Heart right ventricle (tissue), 16 donors: ENCODE measurements around the gene ITGA2. TPM values are rescaled to one million over a fixed set of nuclear protein-coding genes. Genes with fewer than 3 reads are reported as not detected.
"Not testable (repeated sequence)": the region's sequence is repeated elsewhere in the genome, so short reads cannot be mapped to it uniquely, and the experiment has no call there.

Experiments used
- ATAC-seq, 8 donors: fragments of 200-7000 bp; cut with Tn5 transposase; one replicate each; pipeline ENCODE4 v1.9.1; 2020; ENCODE audit warnings: mild to moderate bottlenecking in 8 of 8, moderate library complexity in 8 of 8, moderate number of reproducible peaks in 1 of 8
- DNase-seq, 2 donors: peaks; one replicate each; pipeline ENCODE4 v3.0.0-alpha.2; 2020
- H3K27ac ChIP-seq, 10 donors: fragments of 200-600 bp; sonication (generic) in 2 of 10; one replicate each; pipeline versions ENCODE4 v1.5.0 to v1.8.0; 2020 to 2022; ENCODE audit warnings: mild to moderate bottlenecking in 3 of 10
- H3K27me3 ChIP-seq, 7 donors: fragments of 200-600 bp; one replicate each; pipeline ENCODE4 v1.8.0; 2021 to 2022; ENCODE audit warnings: mild to moderate bottlenecking in 2 of 7
- H3K36me3 ChIP-seq, 9 donors: fragments of 200-600 bp; sonication (generic) in 1 of 9; one replicate each; pipeline versions ENCODE4 v1.5.0 to v1.8.0; 2020 to 2022; ENCODE audit warnings: mild to moderate bottlenecking in 2 of 9
- H3K4me1 ChIP-seq, 9 donors: fragments of 200-600 bp; sonication (generic) in 1 of 9; one replicate each; pipeline versions ENCODE4 v1.5.0 to v1.8.0; 2020 to 2022; ENCODE audit warnings: mild to moderate bottlenecking in 4 of 9
- H3K4me3 ChIP-seq, 10 donors: fragments of 200-600 bp; sonication (generic) in 2 of 10; one replicate each; pipeline versions ENCODE4 v1.5.0 to v1.8.0; 2020 to 2022; ENCODE audit warnings: mild to moderate bottlenecking in 7 of 10, moderate library complexity in 2 of 10
- H3K9me3 ChIP-seq, 11 donors: fragments of 200-600 bp in 10 of 11; sonication (generic) in 2 of 11; one replicate each; pipeline versions ENCODE4 v1.5.0 to v1.8.0; 2013 to 2022; ENCODE audit warnings: mild to moderate bottlenecking in 2 of 11, control low read depth in 1 of 11, moderate library complexity in 1 of 11
- CTCF ChIP-seq, 9 donors: fragments of 200-600 bp; sonication (generic) in 2 of 9; IDR thresholded peaks; one replicate each; pipeline versions ENCODE4 v1.5.0 to v1.8.0; 2021 to 2022; ENCODE audit warnings: antibody characterized with exemption in 9 of 9, mild to moderate bottlenecking in 5 of 9, moderate library complexity in 1 of 9
- WGBS, 2 donors: extraction: QIAGEN DNeasy Blood & Tissue Kit; methylation state at CpG; one replicate each; pipeline ENCODE4 v1.1.7; 2013; ENCODE audit warnings: inconsistent platforms in 1 of 2; 5-methylcytosine and 5-hydroxymethylcytosine counted together
- intact Hi-C, 10 donors: fragments of 100-400 bp; cut with DNase I; formaldehyde crosslinking; loops; one replicate each; pipeline versions ENCODE4 v1.11.1 to v1.14.2; 2022
- polyA plus RNA-seq, 2 donors: library from polyadenylated mRNA; stranded (reverse); fragments of 200-250 nt; gene quantifications; one replicate each; pipeline ENCODE4 v1.2.3, GENCODE V29; 2013
- total RNA-seq, 10 donors: library from RNA; stranded (reverse); fragmentation: NEBNext Ultra II Directional in 3 of 10; extraction: Animal tissue kit (Norgen Biotek cat#: 25700) in 3 of 10; gene quantifications; one replicate each; pipeline versions ENCODE4 v1.2.1 to v1.2.4, GENCODE V29; 2021 to 2023
- donor health status: Arrhythmogenic right ventricular cardiomyopathy.
- donor health status: ischemic (EF 13 %, LVEDD 7.1; RV severe dilation, severe dysfunction).
- donor health status: healthy with polysubstance abuse.
- donor health status: DM: no; HTN: yes; CAD: no.
- donor health status: DM: no; HTN: no; CAD: no.
- donor health status: ischemic (EF 25% LVEDD 6.9; RV normal size, moderate dysfunction).
- donor health status: ischemic (EF 25% LVEDD 5.7; RV mildly dilated, moderate dysfunction).
- donor health status: healthy.
- donor health status: DM: yes; HTN: yes; CAD: no.
- donor health status: Ischemic cardiomyopathy.
- donor health status: ischemic (EF 35%, LVEDD 5.7; RV mildly dilated, moderate dysfunction).
- donor health status: nonischemic (EF 11% LVEDD 7.7; RV severe dilation, severe dysfunction).
- donor health status: DM: yes; HTN: yes; CAD: no.
- donor health status: PGD.
- donor health status: ischemic (EF 29% LVEDD 5.4; RV normal size, mild dysfunction).
- donor health status: nonischemic (EF 23%, LVEDD 6.1; RV moderate dilation, normal function).

Gene ITGA2
- total and polyA plus RNA-seq, 12 donors: 0.22 to 9.4 (median 0.92) TPM

DNA sequence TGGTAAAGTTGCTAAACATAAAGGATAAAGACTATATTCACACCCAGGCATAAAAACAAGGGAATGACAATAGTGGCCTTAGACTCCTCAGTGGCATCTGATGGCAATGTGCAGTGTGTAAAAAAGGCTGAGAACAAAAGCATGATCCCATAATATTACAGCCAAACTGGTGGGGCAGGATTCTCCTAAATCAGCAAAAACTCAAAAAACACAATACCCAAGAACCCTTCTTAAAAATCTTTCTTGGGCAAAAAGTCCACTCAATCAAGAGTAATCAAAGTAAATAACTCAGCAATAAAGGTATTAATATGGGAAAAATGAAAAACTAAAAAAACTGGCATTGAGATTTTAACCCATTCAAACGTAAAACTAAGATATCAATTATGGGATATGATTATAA is 122.0 kb downstream of the ITGA2 start:
- intact Hi-C loops: no loop called here
- WGBS, 2 donors: 97 to 98% methylated on average over 1 of the region's 1 CpG
- ATAC-seq: no peak

DNA sequence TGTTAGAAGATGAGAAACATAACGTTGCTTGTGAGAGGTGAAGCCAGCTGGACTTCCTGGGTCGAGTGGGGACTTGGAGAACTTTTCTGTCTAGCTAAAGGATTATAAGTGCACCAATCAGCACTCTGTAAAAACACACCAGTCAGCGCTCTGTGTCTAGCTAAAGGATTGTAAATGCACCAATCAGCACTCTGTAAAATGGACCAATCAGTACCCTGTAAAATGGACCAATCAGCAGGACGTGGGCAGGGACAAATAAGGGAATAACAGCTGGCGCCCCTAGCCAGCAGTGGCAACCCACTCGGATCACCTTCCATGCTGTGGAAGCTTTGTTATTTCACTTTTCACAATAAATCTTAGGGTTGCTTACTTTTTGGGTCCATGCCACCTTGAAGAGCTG is 123.2 kb downstream of the ITGA2 start:
- H3K4me3 ChIP-seq, DNase-seq, intact Hi-C loops, H3K36me3 ChIP-seq, H3K27me3 ChIP-seq, H3K27ac ChIP-seq, H3K9me3 ChIP-seq, ATAC-seq: not testable (repeated sequence)
- WGBS, 2 donors: 92 to 96% methylated on average over 6 of the region's 6 CpGs
- peaks cover 0 to 29% (median 20%) of the 10 kb centered on the region in 9 donors for H3K4me1 ChIP-seq

More for the DNA sequence above, 122.0 kb downstream of the ITGA2 start:
- Histone ChIP-seq H3K27me3 (no peaks in the 10 kb centered on the region), H3K9me3 (peaks cover 0 to 5% (median 0%) of the 10 kb centered on the region in 11 donors), H3K4me1 (peaks cover 0 to 30% (median 20%) of the 10 kb centered on the region in 9 donors), H3K36me3 (peaks cover 0 to 18% (median 0%) of the 10 kb centered on the region in 9 donors), H3K27ac (no peak overlapping the region), H3K4me3 (no peak overlapping the region)
- TF ChIP-seq CTCF (IDR thresholded peaks at IDR 0.05): no peak
- no peak for DNase-seq

GRCh38 chr5:53112909-53113308 is 123.8 kb downstream of the ITGA2 start:
- intact Hi-C loops: no loop called here

GRCh38 chr5:53113947-53114346 is 124.8 kb downstream of the ITGA2 start:
- DNase-seq (no peak), ATAC-seq (no peak)
- Histone ChIP-seq H3K27ac (no peak overlapping the region), H3K4me1 (peaks cover 0 to 14% (median 10%) of the 10 kb centered on the region in 9 donors), H3K36me3 (peaks cover 0 to 7% (median 0%) of the 10 kb centered on the region in 9 donors), H3K27me3 (no peaks in the 10 kb centered on the region), H3K4me3 (no peak overlapping the region), H3K9me3 (peaks cover 0 to 5% (median 0%) of the 10 kb centered on the region in 11 donors)
- intact Hi-C loops: no loop called here
- TF ChIP-seq CTCF (IDR thresholded peaks at IDR 0.05): no peak
- WGBS, 2 donors: 88 to 89% methylated on average over 9 of the region's 9 CpGs

More at GRCh38 chr5:53112909-53113308, 123.8 kb downstream of the ITGA2 start:
- WGBS, 2 donors: 94 to 95% methylated on average over 3 of the region's 3 CpGs
- no peak overlapping the region for H3K27ac ChIP-seq
- TF ChIP-seq CTCF (IDR thresholded peaks at IDR 0.05): no peak
- H3K9me3 ChIP-seq: peaks cover 0 to 5% (median 0%) of the 10 kb centered on the region in 11 donors
- H3K4me1 ChIP-seq: peaks cover 0 to 24% (median 20%) of the 10 kb centered on the region in 9 donors
- ATAC-seq (no peak), DNase-seq (no peak)
- H3K36me3 ChIP-seq: peaks cover 0 to 7% (median 0%) of the 10 kb centered on the region in 9 donors
- no peak overlapping the region for H3K4me3 ChIP-seq
- H3K27me3 ChIP-seq: no peaks in the 10 kb centered on the region

DNA sequence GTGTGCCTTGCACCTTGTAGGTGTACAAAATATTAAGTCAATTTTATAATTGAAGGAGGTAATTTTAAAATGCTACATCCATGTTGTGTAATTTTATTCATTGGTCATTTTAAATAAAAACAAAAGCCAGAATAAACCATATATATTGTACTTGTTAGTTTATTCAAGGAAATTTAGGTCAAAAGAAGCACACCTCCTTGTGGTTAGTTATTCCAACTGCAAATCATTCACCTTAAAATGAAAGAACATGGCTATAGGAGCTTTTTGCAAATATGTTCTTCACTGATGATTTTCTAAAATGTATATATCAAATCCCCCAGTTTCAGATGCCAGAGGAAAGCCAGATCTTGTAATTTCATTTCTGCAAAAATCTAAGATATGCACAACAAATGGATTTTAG is 125.8 kb downstream of the ITGA2 start:
- H3K4me1 ChIP-seq: peaks cover 0 to 12% (median 8%) of the 10 kb centered on the region in 9 donors
- no peak for ATAC-seq
- H3K9me3 ChIP-seq: peaks cover 0 to 5% (median 0%) of the 10 kb centered on the region in 11 donors
- peaks cover 0 to 7% (median 0%) of the 10 kb centered on the region in 9 donors for H3K36me3 ChIP-seq
- H3K4me3 ChIP-seq: no peak overlapping the region
- no peaks in the 10 kb centered on the region for H3K27me3 ChIP-seq
- intact Hi-C loops: no loop called here
- no peak for DNase-seq
- no peak overlapping the region for H3K27ac ChIP-seq
- TF ChIP-seq CTCF (IDR thresholded peaks at IDR 0.05): peak in 3 of 9 donors; percentile 5 to 19 (median 13)
